ENCODE data around the gene MAPRE2.
"Not testable (repeated sequence)": the region's sequence is repeated elsewhere in the genome, so short reads cannot be mapped to it uniquely, and the experiment has no call there.

The MAPRE2 gene

GRCh38 chr18:35127201-35127600, 86.0 kb downstream of the MAPRE2 start:
- no peak for DNase-seq

- no peak for DNase-seq
Observed at GRCh38 chr18:35128675-35129074, 87.5 kb downstream of the MAPRE2 start.

GRCh38 chr18:35130236-35130635, 89.0 kb downstream of the MAPRE2 start:
- no peak for DNase-seq

- DNase-seq: no peak
Observed at GRCh38 chr18:35131387-35132020, 90.3 kb downstream of the MAPRE2 start.

- no peak for DNase-seq
Observed at GRCh38 chr18:35132021-35132902, 91.0 kb downstream of the MAPRE2 start.

GRCh38 chr18:35134190-35134730, 93.0 kb downstream of the MAPRE2 start:
- no peak for DNase-seq

- no peak for DNase-seq
Observed at GRCh38 chr18:35134791-35135531, 93.7 kb downstream of the MAPRE2 start.

GRCh38 chr18:35136248-35136647, 95.0 kb downstream of the MAPRE2 start:
- no peak for DNase-seq

GRCh38 chr18:35136885-35137284, 95.7 kb downstream of the MAPRE2 start:
- DNase-seq: no peak

- DNase-seq: no peak
Observed at GRCh38 chr18:35137632-35138031, 96.4 kb downstream of the MAPRE2 start.

GRCh38 chr18:35138773-35139172, 97.6 kb downstream of the MAPRE2 start:
- no peak for DNase-seq

- no peak for DNase-seq
Observed at GRCh38 chr18:35139517-35139916, 98.3 kb downstream of the MAPRE2 start.

- no peak for DNase-seq
Observed at GRCh38 chr18:35141077-35141476, 99.9 kb downstream of the MAPRE2 start.

- DNase-seq: no peak
Observed at GRCh38 chr18:35141567-35142274, 100.5 kb downstream of the MAPRE2 start.

GRCh38 chr18:35142275-35142615, 101.0 kb downstream of the MAPRE2 start:
- DNase-seq: peak; percentile 26

GRCh38 chr18:35143622-35144596, 102.7 kb downstream of the MAPRE2 start:
- peak; percentile 40 for DNase-seq

GRCh38 chr18:35144698-35145097, 103.5 kb downstream of the MAPRE2 start:
- DNase-seq: no peak

GRCh38 chr18:35150195-35150594, 109.0 kb downstream of the MAPRE2 start:
- DNase-seq: not testable (repeated sequence)

GRCh38 chr18:35153609-35154272, 112.5 kb downstream of the MAPRE2 start:
- DNase-seq: peak; percentile 67

GRCh38 chr18:35155398-35156117, 114.3 kb downstream of the MAPRE2 start:
- no peak for DNase-seq

Data from inflammatory macrophage treated with lipopolysaccharide for 4 hours (primary cell).